H1 (cell line): ENCODE results near the gene VSIR. TPM values are rescaled to one million over a fixed set of nuclear protein-coding genes. Genes with fewer than 3 reads are reported as not detected.

Experiments used
- CTCF ChIA-PET: fragments of 300-600 bp; sonication (Branson Sonifier 250); formaldehyde crosslinking; loops from one replicate; lab custom pipeline; 2021; ENCODE audit not compliant: partially characterized antibody; lab: Charles Lee
- POLR2A ChIA-PET: fragments of 300-600 bp; sonication (Branson Sonifier 250); formaldehyde crosslinking; loops from one replicate; lab custom pipeline; 2021; ENCODE audit warnings: inconsistent platforms; ENCODE audit not compliant: partially characterized antibody; lab: Charles Lee
- DNase-seq, 2 experiments: peaks; one replicate each; pipeline versions ENCODE4 v3.0.0 to v3.0.0-alpha.2; 2010 to 2022; ENCODE audit warnings: low spot score in 2 of 2, low read depth in 1 of 2, mixed read lengths in 1 of 2
- FAIRE-seq: peaks from 2 replicates; lab custom pipeline; 2011; peaks lifted over from hg19 to GRCh38; lab: Jason Lieb, UNC
- H2AFZ ChIP-seq: 2 replicates; pipeline ENCODE4 v1.8.1; 2012; ENCODE audit warnings: low read length, inconsistent platforms
- H2AK5ac ChIP-seq: 2 replicates; pipeline ENCODE4 v1.6.1; 2013; ENCODE audit warnings: low read depth, low read length
- H2BK120ac ChIP-seq: replicated peaks from 2 replicates; pipeline ENCODE3; 2013; ENCODE audit warnings: low read depth, low read length, inconsistent platforms
- H2BK12ac ChIP-seq: 2 replicates; pipeline ENCODE4 v1.6.1; 2013; ENCODE audit warnings: low read depth, low read length
- H2BK15ac ChIP-seq: 2 replicates; pipeline ENCODE4 v1.6.1; 2013; ENCODE audit warnings: low read length
- H2BK20ac ChIP-seq: 2 replicates; pipeline ENCODE4 v1.6.1; 2013; ENCODE audit warnings: low read length
- H2BK5ac ChIP-seq: 2 replicates; pipeline ENCODE4 v1.6.1; 2013; ENCODE audit warnings: low read depth, low read length
- H3K14ac ChIP-seq: 2 replicates; pipeline ENCODE4 v1.6.1; 2013; ENCODE audit warnings: inconsistent platforms; ENCODE audit not compliant: insufficient read length
- H3K18ac ChIP-seq: 2 replicates; pipeline ENCODE4 v1.6.1; 2013; ENCODE audit warnings: low read length; ENCODE audit errors: extremely low read depth
- H3K23ac ChIP-seq: 2 replicates; pipeline ENCODE4 v1.6.1; 2013; ENCODE audit warnings: inconsistent platforms; ENCODE audit not compliant: insufficient read length
- H3K23me2 ChIP-seq: 2 replicates; pipeline ENCODE4 v1.6.1; 2013; ENCODE audit warnings: low read depth, low read length
- H3K27ac ChIP-seq: 2 replicates; pipeline ENCODE4 v1.6.1; 2011; ENCODE audit warnings: low read depth, low read length, inconsistent platforms
- H3K27me3 ChIP-seq, 4 experiments: replicated peaks in 1 of 4; 1 replicate in 1 of 4; 2 replicates in 3 of 4; pipeline versions ENCODE4 v1.6.1 to v1.8.1; 2011 to 2013; ENCODE audit warnings: low read length in 3 of 4, mild to moderate bottlenecking in 3 of 4, inconsistent platforms in 2 of 4, mixed read lengths in 2 of 4, moderate library complexity in 1 of 4; ENCODE audit not compliant: control insufficient read depth in 3 of 4, insufficient read depth in 3 of 4; ENCODE audit errors: extremely low read depth in 1 of 4
- H3K36me3 ChIP-seq, 4 experiments: 2 replicates each; pipeline versions ENCODE4 v1.6.1 to v1.8.1; 2011 to 2013; ENCODE audit warnings: mild to moderate bottlenecking in 4 of 4, low read length in 3 of 4, moderate library complexity in 2 of 4, control low read depth in 1 of 4, inconsistent platforms in 1 of 4; ENCODE audit not compliant: insufficient read depth in 4 of 4, control insufficient read depth in 2 of 4
- H3K4ac ChIP-seq: replicated peaks from 2 replicates; pipeline ENCODE3; 2013; ENCODE audit warnings: low read length, low read depth, mixed read lengths, inconsistent platforms; ENCODE audit not compliant: insufficient read length
- H3K4me1 ChIP-seq, 4 experiments: replicated peaks in 1 of 4; 1 replicate in 1 of 4; 2 replicates in 3 of 4; pipeline versions ENCODE4 v1.6.1 to v1.8.1; 2011 to 2013; ENCODE audit warnings: low read length in 3 of 4, inconsistent platforms in 2 of 4, mixed read lengths in 1 of 4; ENCODE audit not compliant: insufficient read depth in 4 of 4, control insufficient read depth in 3 of 4
- H3K4me2 ChIP-seq, 2 experiments: 2 replicates each; pipeline versions ENCODE4 v1.6.1 to v1.8.1; 2011 to 2013; ENCODE audit warnings: low read depth in 2 of 2, low read length in 2 of 2, control low read depth in 1 of 2, inconsistent platforms in 1 of 2, mild to moderate bottlenecking in 1 of 2; ENCODE audit not compliant: insufficient read depth in 1 of 2
- H3K4me3 ChIP-seq, 4 experiments: fragments of 200-600, 300-600 bp in 1 of 4; sonication (generic), shearing (Covaris generic), sonication (Bioruptor Twin) in 1 of 4; 2 replicates each; pipeline versions ENCODE4 v1.5.1 to v1.8.1; 2011 to 2016; ENCODE audit warnings: low read length in 4 of 4, low read depth in 3 of 4, control low read depth in 2 of 4, inconsistent platforms in 2 of 4, mild to moderate bottlenecking in 2 of 4, mixed read lengths in 1 of 4, moderate library complexity in 1 of 4; ENCODE audit not compliant: insufficient read depth in 2 of 4; ENCODE audit errors: extremely low read depth in 1 of 4
- H3K56ac ChIP-seq: replicated peaks from 2 replicates; pipeline ENCODE3; 2013; ENCODE audit warnings: low read depth, mild to moderate bottlenecking, mixed read lengths, low read length, inconsistent platforms; ENCODE audit not compliant: insufficient read length
- H3K79me1 ChIP-seq: 2 replicates; pipeline ENCODE4 v1.6.1; 2013; ENCODE audit warnings: low read depth, low read length, control low read depth
- H3K79me2 ChIP-seq, 2 experiments: 2 replicates each; pipeline versions ENCODE4 v1.6.1 to v1.8.1; 2012 to 2013; ENCODE audit warnings: low read length in 2 of 2, mild to moderate bottlenecking in 2 of 2, inconsistent platforms in 1 of 2; ENCODE audit not compliant: insufficient read depth in 2 of 2, control insufficient read depth in 1 of 2
- H3K9ac ChIP-seq, 4 experiments: replicated peaks in 1 of 4; 1 replicate in 1 of 4; 2 replicates in 3 of 4; pipeline versions ENCODE4 v1.6.1 to v1.8.1; 2011 to 2013; ENCODE audit warnings: low read depth in 3 of 4, low read length in 3 of 4, control low read depth in 2 of 4, mild to moderate bottlenecking in 2 of 4, moderate library complexity in 2 of 4, inconsistent platforms in 1 of 4; ENCODE audit errors: extremely low read depth in 1 of 4
- H3K9me3 ChIP-seq, 2 experiments: 2 replicates each; pipeline versions ENCODE4 v1.6.1 to v1.8.1; 2012 to 2013; ENCODE audit warnings: mild to moderate bottlenecking in 2 of 2, moderate library complexity in 2 of 2, control low read depth in 1 of 2, inconsistent platforms in 1 of 2, low read depth in 1 of 2, low read length in 1 of 2, mixed read lengths in 1 of 2; ENCODE audit not compliant: insufficient read depth in 2 of 2
- H4K20me1 ChIP-seq, 2 experiments: replicated peaks in 1 of 2; 2 replicates each; pipeline versions ENCODE3 to v1.8.1; 2011 to 2013; ENCODE audit warnings: inconsistent platforms in 2 of 2, low read length in 2 of 2, mild to moderate bottlenecking in 1 of 2; ENCODE audit not compliant: insufficient read depth in 2 of 2, control insufficient read depth in 1 of 2
- H4K5ac ChIP-seq: 2 replicates; pipeline ENCODE4 v1.6.1; 2013; ENCODE audit warnings: low read length, low read depth, mixed read lengths, inconsistent platforms; ENCODE audit not compliant: insufficient read length
- H4K8ac ChIP-seq: 2 replicates; pipeline ENCODE4 v1.8.0; 2013; ENCODE audit warnings: mild to moderate bottlenecking, moderate library complexity, low read length, inconsistent platforms; ENCODE audit not compliant: insufficient read depth; ENCODE audit errors: extremely low read depth
- H4K91ac ChIP-seq: replicated peaks from 2 replicates; pipeline ENCODE3; 2013; ENCODE audit warnings: low read length, mixed read lengths, inconsistent platforms; ENCODE audit not compliant: insufficient read length
- ASH2L ChIP-seq: fragments of 200-600, 300-600 bp; sonication (generic); IDR thresholded peaks from one replicate; pipeline ENCODE4 v1.7.1; 2017; ENCODE audit warnings: low read length
- BACH1 ChIP-seq: IDR thresholded peaks from 2 replicates; pipeline ENCODE4 v1.6.1; 2012; ENCODE audit warnings: low read length, improper control_type of control experiment
- BCL11A ChIP-seq, 2 experiments: IDR thresholded peaks; one replicate each; pipeline ENCODE4 v1.6.1; 2011; ENCODE audit warnings: low read depth in 2 of 2, low read length in 2 of 2, mild to moderate bottlenecking in 2 of 2
- CBX8 ChIP-seq: fragments of 300-800, 300-1000 bp; sonication (generic); IDR thresholded peaks from 2 replicates; pipeline ENCODE4 v1.7.1; 2016; ENCODE audit warnings: low read depth, low read length, borderline replicate concordance
- CEBPB ChIP-seq: IDR thresholded peaks from 2 replicates; pipeline ENCODE4 v1.6.1; 2012; ENCODE audit warnings: low read depth, low read length
- EGR1 ChIP-seq: IDR thresholded peaks from 2 replicates; pipeline ENCODE4 v1.6.1; 2011; ENCODE audit warnings: low read depth, low read length, borderline replicate concordance
- GABPA ChIP-seq: IDR thresholded peaks from 2 replicates; pipeline ENCODE4 v1.6.1; 2011; ENCODE audit warnings: mild to moderate bottlenecking, low read length, moderate library complexity, borderline replicate concordance; ENCODE audit not compliant: insufficient read depth
- KDM1A ChIP-seq: fragments of 200-600, 300-600 bp; sonication (generic); IDR thresholded peaks from 2 replicates; pipeline ENCODE4 v1.7.1; 2016; ENCODE audit warnings: mild to moderate bottlenecking, low read length, borderline replicate concordance
- POLR2A ChIP-seq, 2 experiments: IDR thresholded peaks; 1 replicate in 1 of 2; 2 replicates in 1 of 2; pipeline ENCODE4 v1.6.1; 2011; ENCODE audit warnings: low read depth in 2 of 2, low read length in 2 of 2, mild to moderate bottlenecking in 2 of 2; ENCODE audit errors: control extremely low read depth in 1 of 2
- POLR2AphosphoS5 ChIP-seq: IDR thresholded peaks from 2 replicates; pipeline ENCODE4 v1.6.1; 2011; ENCODE audit warnings: low read depth, low read length
- POU5F1 ChIP-seq: IDR thresholded peaks from 2 replicates; pipeline ENCODE4 v1.6.1; 2011; ENCODE audit warnings: low read depth, mild to moderate bottlenecking, low read length, moderate library complexity
- RBBP5 ChIP-seq: IDR thresholded peaks from 2 replicates; pipeline ENCODE4 v1.7.1; 2012; ENCODE audit warnings: low read depth, mild to moderate bottlenecking, inconsistent platforms, low read length, moderate library complexity, borderline replicate concordance
- RFX5 ChIP-seq: IDR thresholded peaks from 2 replicates; pipeline ENCODE4 v1.6.1; 2011; ENCODE audit warnings: low read depth, low read length, improper control_type of control experiment, borderline replicate concordance
- SRF ChIP-seq: IDR thresholded peaks from 2 replicates; pipeline ENCODE4 v1.6.1; 2011; ENCODE audit warnings: mild to moderate bottlenecking, low read depth, low read length, moderate library complexity
- TAF7 ChIP-seq: optimal IDR thresholded peaks from 2 replicates; pipeline ENCODE3; 2011; ENCODE audit warnings: low read depth, mild to moderate bottlenecking, inconsistent platforms, low read length, moderate library complexity, borderline replicate concordance
- TBP ChIP-seq: IDR thresholded peaks from 2 replicates; pipeline ENCODE4 v1.6.1; 2011; ENCODE audit warnings: low read depth, low read length, improper control_type of control experiment
- TCF12 ChIP-seq: IDR thresholded peaks from 2 replicates; pipeline ENCODE4 v1.6.1; 2011; ENCODE audit warnings: low read depth, mild to moderate bottlenecking, low read length
- WGBS, 2 experiments: shearing (Covaris generic) in 1 of 2; methylation state at CpG; one replicate each; pipeline versions ENCODE4 v1.1.6 to v1.1.7; 2013 to 2015; ENCODE audit warnings: low lambda C conversion rate in 2 of 2, mixed read lengths in 2 of 2, inconsistent platforms in 1 of 2, low coverage in 1 of 2, missing lambda C conversion rate in 1 of 2; ENCODE audit not compliant: insufficient replicate concordance in 2 of 2, insufficient coverage in 1 of 2, insufficient read length in 1 of 2; ENCODE audit errors: extremely low coverage in 1 of 2, missing lambda C conversion rate in 1 of 2; 5-methylcytosine and 5-hydroxymethylcytosine counted together
- polyA plus RNA-seq, 7 experiments: library from polyadenylated mRNA; depleted of rRNA in 3 of 7; stranded (reverse) in 5 of 7; unstranded in 2 of 7; fragments of >200 nt in 5 of 7; fragments of 200-250 nt in 2 of 7; gene quantifications; 1 replicate in 5 of 7; 2 replicates in 1 of 7; 4 replicates in 1 of 7; pipeline versions ENCODE4 v1.2.1 to v1.2.3, GENCODE V29; 2011 to 2013; ENCODE audit warnings: missing spikeins in 2 of 7, mixed read lengths in 2 of 7
- total RNA-seq: library from RNA; stranded (reverse); fragmentation: NEBNext Ultra II Directional; extraction: Animal tissue kit (Norgen Biotek cat#: 25700); gene quantifications from 2 replicates; pipeline ENCODE4 v1.2.1, GENCODE V29; 2021

VSIR gene
- total and polyA plus RNA-seq, 2 of the 8 experiments (the other 6 are each of a cell fraction or from before 2014, with no cell fraction given): 0.33 TPM; not detected in 1

GRCh38 chr10:71789871-71790270, 16.6 kb upstream of the VSIR start:
- no peak overlapping the region for H2AFZ ChIP-seq
- no peak overlapping the region for H2BK120ac ChIP-seq
- no peak overlapping the region for H2BK20ac ChIP-seq
- no peaks in the 10 kb centered on the region for H3K23me2 ChIP-seq
- H2BK5ac ChIP-seq: no peak overlapping the region
- H2AK5ac ChIP-seq: no peak overlapping the region
- FAIRE-seq (no peak), DNase-seq (no peak)
- no peaks in the 10 kb centered on the region for H3K79me2 ChIP-seq
- no peaks in the 10 kb centered on the region for H4K20me1 ChIP-seq
- no peak overlapping the region for H4K8ac ChIP-seq
- H3K79me1 ChIP-seq: no peaks in the 10 kb centered on the region
- H3K9me3 ChIP-seq: no peaks in the 10 kb centered on the region
- ChIA-PET POLR2A (no interaction called here), CTCF (no interaction called here)
- H3K27ac ChIP-seq: no peak overlapping the region
- no peaks in the 10 kb centered on the region for H3K36me3 ChIP-seq
- WGBS, 2 experiments: 90% methylated on average over 6 of the region's 10 CpGs; no CpG with 5 or more reads in 1 of the 2 experiments
- no peak overlapping the region for H3K23ac ChIP-seq
- no peaks in the 10 kb centered on the region for H3K27me3 ChIP-seq
- H3K9ac ChIP-seq: no peak overlapping the region
- H3K4me2 ChIP-seq: no peak overlapping the region
- H4K5ac ChIP-seq: no peak overlapping the region
- no peaks in the 10 kb centered on the region for H3K4me1 ChIP-seq
- H2BK15ac ChIP-seq: no peak overlapping the region
- H2BK12ac ChIP-seq: no peak overlapping the region
- no peak overlapping the region for H3K14ac ChIP-seq
- no peak overlapping the region for H3K56ac ChIP-seq
- no peak overlapping the region for H3K4ac ChIP-seq
- H3K4me3 ChIP-seq: no peak overlapping the region
- H3K18ac ChIP-seq: no peak overlapping the region; the same call in 1 of the 2 replicates
- no peak overlapping the region for H4K91ac ChIP-seq
- TF ChIP-seq SRF: no peak
- no peak for TF ChIP-seq TCF12
- no peak for TF ChIP-seq CEBPB
- no peak for TF ChIP-seq BCL11A (IDR thresholded peaks at IDR 0.05; ENCODE audit: low read depth in 2 of 2, low read length in 2 of 2)
- TF ChIP-seq BACH1: no peak
- TF ChIP-seq EGR1: no peak
- no peak for TF ChIP-seq POLR2AphosphoS5
- TF ChIP-seq RFX5: no peak
- TF ChIP-seq ASH2L: no peak
- TF ChIP-seq KDM1A: no peak
- TF ChIP-seq POU5F1: no peak
- no peak for TF ChIP-seq GABPA
- no peak for TF ChIP-seq POLR2A (IDR thresholded peaks at IDR 0.05; ENCODE audit: control extremely low read depth in 1 of 2, low read depth in 2 of 2, low read length in 2 of 2)
- TF ChIP-seq RBBP5: no peak
- no peak for TF ChIP-seq TAF7
- no peak for TF ChIP-seq TBP
- no peak for TF ChIP-seq CBX8
